GM12872 (cell line): ENCODE measurements around the gene RBM6.

Experiments
- CTCF ChIP-seq: IDR thresholded peaks from 3 replicates; pipeline ENCODE4 v1.5.1; 2011; ENCODE audit warnings: low read depth, mild to moderate bottlenecking, low read length, moderate library complexity; ENCODE audit not compliant: insufficient read depth

Gene RBM6

GRCh38 chr3:50003216-50003615 lies 63.3 kb downstream of the RBM6 start:
- TF ChIP-seq CTCF: no peak

GRCh38 chr3:50003824-50004223 lies 63.9 kb downstream of the RBM6 start:
- TF ChIP-seq CTCF: no peak

- no peak for TF ChIP-seq CTCF
These were observed 69.0 kb downstream of the RBM6 start for GRCh38 chr3:50008931-50009330.

- TF ChIP-seq CTCF: no peak
These were observed 71.0 kb downstream of the RBM6 start for GRCh38 chr3:50010959-50011358.

- TF ChIP-seq CTCF: no peak
These were observed 76.0 kb downstream of the RBM6 start for GRCh38 chr3:50015918-50016317.

GRCh38 chr3:50028346-50028745 lies 88.4 kb downstream of the RBM6 start:
- no peak for TF ChIP-seq CTCF

- TF ChIP-seq CTCF: no peak
These were observed 105.0 kb downstream of the RBM6 start for GRCh38 chr3:50044976-50045375.

- TF ChIP-seq CTCF: no peak
These were observed 107.5 kb downstream of the RBM6 start for GRCh38 chr3:50047426-50047825.
